HG03342 (cell line): ENCODE results near the gene SPTBN5.

ENCODE experiments used
- ATAC-seq: cut with Tn5 transposase; IDR thresholded peaks from one replicate; pipeline ENCODE4 v1.9.1; 2021; ENCODE audit warnings: mild to moderate bottlenecking, moderate library complexity; ENCODE audit not compliant: unreplicated experiment

Gene SPTBN5

GRCh38 chr15:41926185-41927056 lies 32.6 kb upstream of the SPTBN5 start:
- ATAC-seq, result no peak

GRCh38 chr15:41925086-41925608 lies 31.3 kb upstream of the SPTBN5 start:
- ATAC-seq, result no peak

GRCh38 chr15:41923401-41923997 lies 29.6 kb upstream of the SPTBN5 start:
- no peak for ATAC-seq

GRCh38 chr15:41922353-41922752 lies 28.5 kb upstream of the SPTBN5 start:
- no peak for ATAC-seq

- ATAC-seq, result no peak
These were observed 27.8 kb upstream of the SPTBN5 start for GRCh38 chr15:41921639-41922038.

- ATAC-seq, result no peak
These were observed 27.3 kb upstream of the SPTBN5 start for GRCh38 chr15:41921167-41921566.

GRCh38 chr15:41919954-41920538 lies 26.2 kb upstream of the SPTBN5 start:
- no peak for ATAC-seq

- no peak for ATAC-seq
These were observed 25.5 kb upstream of the SPTBN5 start for GRCh38 chr15:41919201-41919820.

GRCh38 chr15:41918506-41919126 lies 24.8 kb upstream of the SPTBN5 start:
- no peak for ATAC-seq

GRCh38 chr15:41917767-41918430 lies 24.0 kb upstream of the SPTBN5 start:
- ATAC-seq, result no peak

- ATAC-seq, result no peak
These were observed 21.6 kb upstream of the SPTBN5 start for GRCh38 chr15:41915255-41915994.

- no peak for ATAC-seq
These were observed 20.6 kb upstream of the SPTBN5 start for GRCh38 chr15:41914411-41914810.

GRCh38 chr15:41913256-41913655 lies 19.4 kb upstream of the SPTBN5 start:
- ATAC-seq, result no peak

GRCh38 chr15:41911691-41912345 lies 18.0 kb upstream of the SPTBN5 start:
- ATAC-seq, result no peak

- no peak for ATAC-seq
These were observed 15.0 kb upstream of the SPTBN5 start for GRCh38 chr15:41908736-41909461.

GRCh38 chr15:41907141-41907540 lies 13.3 kb upstream of the SPTBN5 start:
- no peak for ATAC-seq

- ATAC-seq, result no peak
These were observed 12.8 kb upstream of the SPTBN5 start for GRCh38 chr15:41906608-41907007.

- ATAC-seq, result no peak
These were observed 11.4 kb upstream of the SPTBN5 start for GRCh38 chr15:41905036-41905793.
